ENCODE data around the gene ECHS1. TPM values are rescaled to one million over a fixed set of nuclear protein-coding genes. Genes with fewer than 3 reads are reported as not detected.

Gene ECHS1
- total RNA-seq, 1 experiment from 2014 or later: 90.7 TPM

DNA sequence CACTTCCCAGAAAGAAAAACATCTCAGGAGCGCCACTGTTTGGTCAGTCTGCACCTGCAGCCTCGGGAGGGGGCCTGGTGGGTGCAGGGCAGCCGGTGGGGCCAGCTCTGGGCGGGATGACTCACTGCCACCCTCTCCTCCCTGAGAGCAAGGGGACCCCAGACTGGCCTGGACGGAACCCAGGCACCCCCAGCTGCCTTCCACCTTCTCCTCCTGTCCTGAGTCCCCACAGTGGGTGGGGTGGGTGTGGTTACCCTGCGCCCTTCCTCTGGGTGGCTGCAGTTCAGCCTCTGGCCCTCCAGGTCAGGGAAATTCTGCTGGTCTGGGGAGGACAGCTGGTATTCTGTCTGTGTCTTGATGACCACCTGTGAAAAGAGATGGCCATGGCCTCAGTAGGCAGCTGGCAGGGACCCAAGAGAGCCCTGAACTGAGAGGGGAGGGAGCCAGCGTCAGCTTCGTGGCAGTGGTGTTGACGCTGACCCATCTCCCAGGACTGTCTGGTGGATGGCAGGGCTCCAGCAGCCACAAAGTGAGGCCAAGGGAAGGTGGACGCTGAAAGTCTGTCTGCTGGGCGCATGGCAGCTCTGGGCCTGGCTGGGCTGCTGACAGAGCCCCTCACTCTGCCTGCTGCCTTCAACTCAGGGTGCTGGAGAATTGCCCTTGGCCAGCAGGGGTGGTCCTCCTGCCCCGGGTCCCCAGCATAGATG is 45.4 kb downstream of the ECHS1 start:
- no peaks in the 10 kb centered on the region for H3K36me3 ChIP-seq (ENCODE audit: low read depth)
- CTCF ChIA-PET: interaction anchor here (0.5 to 1.0 kb wide), 2 partner anchors 111 to 445 kb away, joined by 3 read pairs; no protein-coding TSS in a partner anchor
- no peaks in the 10 kb centered on the region for H3K9me3 ChIP-seq (ENCODE audit: insufficient read depth, low read depth)
- H3F3A ChIP-seq (ENCODE audit: insufficient read depth, low read depth): no peaks in the 10 kb centered on the region
- peaks cover 14% of the 10 kb centered on the region for H3K27me3 ChIP-seq (ENCODE audit: insufficient read depth, low read depth)
- no TSS peak for BruUV-seq (replicated peaks)
- H3K9me2 ChIP-seq (ENCODE audit: insufficient read depth): no peaks in the 10 kb centered on the region
- H4K20me1 ChIP-seq (ENCODE audit: insufficient read depth): no peaks in the 10 kb centered on the region
- no peak overlapping the region for H3K27ac ChIP-seq
- no peak overlapping the region for H3K4me2 ChIP-seq
- TF ChIP-seq EZH2 (IDR thresholded peaks at IDR 0.05; ENCODE audit: low read depth): no peak
- TF ChIP-seq, protein P1, sequence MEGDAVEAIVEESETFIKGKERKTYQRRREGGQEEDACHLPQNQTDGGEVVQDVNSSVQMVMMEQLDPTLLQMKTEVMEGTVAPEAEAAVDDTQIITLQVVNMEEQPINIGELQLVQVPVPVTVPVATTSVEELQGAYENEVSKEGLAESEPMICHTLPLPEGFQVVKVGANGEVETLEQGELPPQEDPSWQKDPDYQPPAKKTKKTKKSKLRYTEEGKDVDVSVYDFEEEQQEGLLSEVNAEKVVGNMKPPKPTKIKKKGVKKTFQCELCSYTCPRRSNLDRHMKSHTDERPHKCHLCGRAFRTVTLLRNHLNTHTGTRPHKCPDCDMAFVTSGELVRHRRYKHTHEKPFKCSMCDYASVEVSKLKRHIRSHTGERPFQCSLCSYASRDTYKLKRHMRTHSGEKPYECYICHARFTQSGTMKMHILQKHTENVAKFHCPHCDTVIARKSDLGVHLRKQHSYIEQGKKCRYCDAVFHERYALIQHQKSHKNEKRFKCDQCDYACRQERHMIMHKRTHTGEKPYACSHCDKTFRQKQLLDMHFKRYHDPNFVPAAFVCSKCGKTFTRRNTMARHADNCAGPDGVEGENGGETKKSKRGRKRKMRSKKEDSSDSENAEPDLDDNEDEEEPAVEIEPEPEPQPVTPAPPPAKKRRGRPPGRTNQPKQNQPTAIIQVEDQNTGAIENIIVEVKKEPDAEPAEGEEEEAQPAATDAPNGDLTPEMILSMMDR (conservative IDR thresholded peaks at IDR 0.05): no peak; the same call in 1 of the 2 replicates
- no peak overlapping the region for H2AFZ ChIP-seq
- H3K79me2 ChIP-seq (ENCODE audit: low read depth): no peaks in the 10 kb centered on the region
- DNase-seq: no peak
- POLR2A ChIA-PET (ENCODE audit: unreplicated experiment): no interaction called here
- no peaks in the 10 kb centered on the region for H3K4me1 ChIP-seq (replicated peaks; ENCODE audit: insufficient read depth)
- intact Hi-C loops (cut with micrococcal nuclease; ENCODE audit: unreplicated experiment): loop anchor here (10.0 kb wide), 3 partner anchors 67 to 423 kb away; partner anchors contain the start of genes CYP2E1 and MTG1
- no peak overlapping the region for H3K4me3 ChIP-seq

DNA sequence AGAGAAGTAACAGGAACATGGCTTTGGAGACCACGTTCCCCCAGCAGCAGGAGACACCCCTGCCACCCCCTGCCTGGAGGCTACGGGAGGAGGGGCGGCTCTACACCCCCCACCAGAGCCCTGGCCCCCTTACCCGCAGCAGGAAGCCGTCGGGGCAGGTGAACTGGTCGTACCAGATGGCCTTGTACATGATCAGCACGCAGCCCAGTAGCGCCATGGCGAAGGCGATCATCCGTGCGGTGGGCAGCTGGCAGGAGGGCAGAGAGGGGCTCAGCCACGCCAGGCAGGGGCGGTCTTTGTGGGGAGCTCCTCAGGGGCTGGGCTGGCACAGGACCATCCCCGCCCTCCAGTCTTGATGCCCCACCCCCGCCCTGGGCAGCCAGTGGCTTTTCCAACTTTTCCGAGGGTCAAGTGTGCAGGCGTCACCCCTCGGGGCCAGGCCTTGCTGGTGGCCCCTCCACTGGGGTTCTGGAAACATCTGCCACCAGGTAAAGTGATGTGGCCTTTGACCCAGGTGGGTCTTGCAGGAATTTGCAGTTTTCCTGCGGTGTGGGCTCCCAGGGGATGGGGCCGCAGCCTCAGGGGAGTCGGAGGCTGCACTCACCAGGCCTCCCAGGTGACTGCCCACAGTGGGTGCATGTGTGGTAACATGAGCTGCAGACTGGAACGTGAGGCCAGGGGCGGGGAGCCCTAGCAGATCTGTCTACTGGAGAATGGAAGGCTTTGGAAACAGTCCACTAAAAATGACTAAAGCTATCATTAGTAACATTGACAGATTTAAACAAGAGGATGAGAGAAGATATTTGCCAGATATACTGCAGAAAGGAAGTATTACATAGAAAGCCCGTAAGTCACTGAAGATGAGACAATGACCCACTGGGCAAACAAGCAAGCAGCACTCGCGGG is 46.2 kb downstream of the ECHS1 start:
- Histone ChIP-seq H3F3A (ENCODE audit: insufficient read depth, low read depth) (no peaks in the 10 kb centered on the region), H3K4me2 (no peak overlapping the region), H2AFZ (no peak overlapping the region), H3K36me3 (ENCODE audit: low read depth) (no peaks in the 10 kb centered on the region), H3K4me3 (no peak overlapping the region), H3K27ac (no peak overlapping the region), H3K79me2 (ENCODE audit: low read depth) (no peaks in the 10 kb centered on the region), H4K20me1 (ENCODE audit: insufficient read depth) (no peaks in the 10 kb centered on the region), H3K9me2 (ENCODE audit: insufficient read depth) (no peaks in the 10 kb centered on the region), H3K9me3 (ENCODE audit: insufficient read depth, low read depth) (no peaks in the 10 kb centered on the region), H3K4me1 (replicated peaks; ENCODE audit: insufficient read depth) (no peaks in the 10 kb centered on the region), H3K27me3 (ENCODE audit: insufficient read depth, low read depth) (peaks cover 5% of the 10 kb centered on the region)
- no TSS peak for BruUV-seq (replicated peaks)
- ChIA-PET CTCF (interaction anchor here (1.0 kb wide), 1 partner anchor 111 kb away, joined by 3 read pairs; no protein-coding TSS in a partner anchor), POLR2A (ENCODE audit: unreplicated experiment) (no interaction called here)
- TF ChIP-seq, protein P1 (conservative IDR thresholded peaks at IDR 0.05): no peak
- TF ChIP-seq EZH2 (IDR thresholded peaks at IDR 0.05; ENCODE audit: low read depth): no peak
- no peak for DNase-seq
- intact Hi-C loops (cut with micrococcal nuclease; ENCODE audit: unreplicated experiment): loop anchor here (10.0 kb wide), 3 partner anchors 68 to 422 kb away; partner anchors contain the start of genes CYP2E1 and MTG1

DNA sequence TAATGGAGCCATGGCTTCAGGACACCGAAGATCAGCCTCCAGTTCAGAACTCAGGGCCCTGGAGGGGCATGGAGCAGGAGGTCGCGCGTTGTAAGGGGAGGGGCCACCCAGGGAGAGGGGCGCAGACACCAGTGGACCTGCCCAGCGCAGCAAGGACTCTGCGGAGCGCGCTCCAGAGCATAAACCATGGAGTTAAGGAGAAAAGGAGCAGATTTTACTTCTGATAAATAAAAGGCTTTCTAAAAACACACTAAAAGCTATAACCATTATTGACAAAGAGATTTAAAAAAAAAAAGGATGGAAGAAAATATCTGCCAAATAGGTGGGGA is 47.0 kb downstream of the ECHS1 start:
- Histone ChIP-seq H2AFZ (no peak overlapping the region), H3F3A (ENCODE audit: insufficient read depth, low read depth) (no peaks in the 10 kb centered on the region), H3K4me2 (no peak overlapping the region), H3K4me1 (replicated peaks; ENCODE audit: insufficient read depth) (no peaks in the 10 kb centered on the region), H3K27ac (no peak overlapping the region), H3K9me2 (ENCODE audit: insufficient read depth) (no peaks in the 10 kb centered on the region), H3K36me3 (ENCODE audit: low read depth) (no peaks in the 10 kb centered on the region), H3K9me3 (ENCODE audit: insufficient read depth, low read depth) (no peaks in the 10 kb centered on the region), H3K27me3 (ENCODE audit: insufficient read depth, low read depth) (no peaks in the 10 kb centered on the region; the same call in 1 of the 2 replicates), H3K4me3 (no peak overlapping the region), H3K79me2 (ENCODE audit: low read depth) (no peaks in the 10 kb centered on the region), H4K20me1 (ENCODE audit: insufficient read depth) (no peaks in the 10 kb centered on the region)
- intact Hi-C loops (cut with micrococcal nuclease; ENCODE audit: unreplicated experiment): loop anchor here (10.0 kb wide), 3 partner anchors 69 to 421 kb away; partner anchors contain the start of genes CYP2E1 and MTG1
- BruUV-seq (replicated peaks): no TSS peak
- TF ChIP-seq EZH2 (IDR thresholded peaks at IDR 0.05; ENCODE audit: low read depth): no peak
- TF ChIP-seq, protein P1 (conservative IDR thresholded peaks at IDR 0.05): no peak
- no peak for DNase-seq
- CTCF ChIA-PET: interaction anchor here (0.6 kb wide), 1 partner anchor 130 kb away, joined by 4 read pairs; no protein-coding TSS in a partner anchor
- POLR2A ChIA-PET (ENCODE audit: unreplicated experiment): no interaction called here
